H1 (cell line): ENCODE measurements around the gene CACNA1C. TPM values are rescaled to one million over a fixed set of nuclear protein-coding genes. Genes with fewer than 3 reads are reported as not detected.

Source experiments
- KDM5A ChIP-seq: fragments of 200-600 bp; IDR thresholded peaks from 2 replicates; pipeline ENCODE4 v1.7.1; 2012; ENCODE audit warnings: mild to moderate bottlenecking, low read length, inconsistent platforms, mixed read lengths
- NANOG ChIP-seq: IDR thresholded peaks from 2 replicates; pipeline ENCODE4 v1.6.1; 2011; ENCODE audit warnings: low read length, low read depth, mild to moderate bottlenecking, inconsistent platforms; ENCODE audit not compliant: insufficient read depth, poor library complexity, severe bottlenecking
- polyA plus RNA-seq, 7 experiments: library from polyadenylated mRNA; depleted of rRNA in 3 of 7; stranded (reverse) in 5 of 7; unstranded in 2 of 7; fragments of >200 nt in 5 of 7; fragments of 200-250 nt in 2 of 7; gene quantifications; 1 replicate in 5 of 7; 2 replicates in 1 of 7; 4 replicates in 1 of 7; pipeline versions ENCODE4 v1.2.1 to v1.2.3, GENCODE V29; 2011 to 2013; ENCODE audit warnings: missing spikeins in 2 of 7, mixed read lengths in 2 of 7
- total RNA-seq: library from RNA; stranded (reverse); fragmentation: NEBNext Ultra II Directional; extraction: Animal tissue kit (Norgen Biotek cat#: 25700); gene quantifications from 2 replicates; pipeline ENCODE4 v1.2.1, GENCODE V29; 2021
- TF ChIP-seq, protein P1 (sequence below): IDR thresholded peaks from 2 replicates; pipeline ENCODE4 v1.6.1; 2011; ENCODE audit warnings: low read length, improper control_type of control experiment

Gene CACNA1C
- total and polyA plus RNA-seq, 2 of the 8 experiments (the other 6 are each of a cell fraction or from before 2014, with no cell fraction given), result 1.3 TPM

DNA sequence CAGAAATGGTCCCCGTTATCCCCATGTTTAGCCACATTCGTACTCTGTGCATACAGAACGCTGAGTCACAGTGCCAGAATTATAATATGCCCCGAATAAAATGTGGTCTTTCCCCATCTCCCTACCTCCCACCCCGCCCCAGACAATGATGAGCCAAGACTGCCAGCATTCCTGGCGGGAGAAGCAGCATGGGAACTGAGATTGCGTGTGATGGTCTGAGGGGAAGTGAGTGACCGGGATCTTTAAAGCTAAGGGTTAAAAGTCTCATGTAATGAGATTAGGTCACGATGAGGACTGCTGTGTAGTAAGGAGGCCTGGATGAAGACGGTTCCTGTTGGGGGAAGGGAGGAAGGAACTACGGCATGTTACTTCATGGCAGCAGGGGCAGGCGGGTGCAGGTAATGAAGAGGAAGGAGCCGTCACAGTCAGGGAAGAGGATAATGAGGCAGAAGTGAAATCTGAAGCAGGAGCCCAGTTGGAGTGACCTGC lies 498.7 kb downstream of the CACNA1C start (continued):
- no peak for TF ChIP-seq NANOG
- no peak for TF ChIP-seq KDM5A
- TF ChIP-seq, protein P1, sequence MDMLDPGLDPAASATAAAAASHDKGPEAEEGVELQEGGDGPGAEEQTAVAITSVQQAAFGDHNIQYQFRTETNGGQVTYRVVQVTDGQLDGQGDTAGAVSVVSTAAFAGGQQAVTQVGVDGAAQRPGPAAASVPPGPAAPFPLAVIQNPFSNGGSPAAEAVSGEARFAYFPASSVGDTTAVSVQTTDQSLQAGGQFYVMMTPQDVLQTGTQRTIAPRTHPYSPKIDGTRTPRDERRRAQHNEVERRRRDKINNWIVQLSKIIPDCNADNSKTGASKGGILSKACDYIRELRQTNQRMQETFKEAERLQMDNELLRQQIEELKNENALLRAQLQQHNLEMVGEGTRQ, result no peak
